IPS-15b (cell line): ENCODE results near the gene AOPEP.

ENCODE experiments used
- H3K27me3 ChIP-seq: one replicate; pipeline ENCODE4 v1.6.1; 2013; ENCODE audit warnings: low read length; ENCODE audit not compliant: control insufficient read depth, insufficient read depth
- H3K36me3 ChIP-seq: one replicate; pipeline ENCODE4 v1.6.1; 2013; ENCODE audit warnings: low read length; ENCODE audit not compliant: control insufficient read depth, insufficient read depth
- H3K4me1 ChIP-seq: one replicate; pipeline ENCODE4 v1.6.1; 2013; ENCODE audit warnings: mild to moderate bottlenecking, low read length; ENCODE audit not compliant: control insufficient read depth, insufficient read depth
- H3K4me3 ChIP-seq: one replicate; pipeline ENCODE4 v1.5.1; 2013; ENCODE audit warnings: low read depth, low read length
- H3K9ac ChIP-seq: one replicate; pipeline ENCODE4 v1.6.1; 2013; ENCODE audit warnings: low read depth, mild to moderate bottlenecking, low read length
- H3K9me3 ChIP-seq: one replicate; pipeline ENCODE4 v1.6.1; 2013; ENCODE audit warnings: mild to moderate bottlenecking, low read length; ENCODE audit not compliant: control insufficient read depth, insufficient read depth

AOPEP gene

DNA sequence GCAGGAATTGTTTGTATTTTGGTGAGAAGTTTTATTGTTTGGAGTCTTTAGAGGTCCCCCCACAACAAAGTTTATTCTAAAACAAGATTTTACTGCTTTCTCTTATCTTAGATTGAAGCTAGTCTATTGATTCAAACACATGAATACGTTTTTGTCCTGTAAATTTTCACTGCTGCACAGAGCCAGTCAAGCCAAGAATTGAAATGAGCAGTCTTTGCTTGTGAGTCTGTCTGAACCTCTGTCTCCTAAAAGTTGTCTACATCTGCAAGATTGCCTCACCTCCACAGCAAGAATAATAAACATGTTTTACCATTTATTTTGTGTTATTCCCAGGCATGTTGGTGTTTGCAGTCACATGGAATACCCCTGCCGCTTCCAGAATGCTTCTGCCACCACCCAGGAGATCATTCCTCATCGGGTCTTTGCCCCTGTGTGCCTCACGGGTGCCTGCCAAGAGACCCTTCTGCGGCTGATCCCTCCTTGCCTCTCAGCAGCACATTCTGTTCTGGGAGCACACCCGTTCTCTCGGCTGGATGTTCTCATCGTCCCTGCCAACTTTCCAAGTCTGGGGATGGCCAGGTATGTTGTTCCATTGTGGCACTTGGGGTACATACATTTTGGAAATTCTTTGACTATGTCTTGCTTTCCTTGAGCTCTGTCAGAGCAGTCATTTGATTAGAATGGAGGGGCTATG, 74.1 kb downstream of the AOPEP start:
- Histone ChIP-seq H3K9ac (no peak overlapping the region), H3K27me3 (no peaks in the 10 kb centered on the region), H3K4me1 (no peaks in the 10 kb centered on the region), H3K36me3 (peaks cover 3% of the 10 kb centered on the region), H3K4me3 (no peak overlapping the region), H3K9me3 (no peaks in the 10 kb centered on the region)

DNA sequence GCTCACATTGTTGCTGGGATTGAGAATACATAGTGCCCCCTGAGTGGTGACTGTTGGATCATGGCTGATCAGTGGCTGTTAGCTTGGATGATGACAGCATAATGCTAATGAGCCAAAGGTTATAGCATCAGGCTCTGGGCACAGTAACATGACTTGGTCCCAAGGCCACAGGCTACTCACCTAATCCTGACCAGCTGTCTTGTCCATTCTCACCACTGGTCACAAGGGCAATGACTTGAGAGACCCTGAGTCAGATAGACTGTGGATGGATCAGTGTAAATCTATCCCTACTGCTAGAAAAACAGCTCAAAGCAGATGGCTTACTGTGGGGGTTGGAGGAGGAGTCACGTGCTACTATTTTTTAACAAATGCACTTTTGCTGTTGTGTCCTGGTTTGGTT, 74.7 kb downstream of the AOPEP start:
- Histone ChIP-seq H3K9me3 (no peaks in the 10 kb centered on the region), H3K9ac (no peak overlapping the region), H3K36me3 (peaks cover 3% of the 10 kb centered on the region), H3K4me1 (no peaks in the 10 kb centered on the region), H3K27me3 (no peaks in the 10 kb centered on the region), H3K4me3 (no peak overlapping the region)

DNA sequence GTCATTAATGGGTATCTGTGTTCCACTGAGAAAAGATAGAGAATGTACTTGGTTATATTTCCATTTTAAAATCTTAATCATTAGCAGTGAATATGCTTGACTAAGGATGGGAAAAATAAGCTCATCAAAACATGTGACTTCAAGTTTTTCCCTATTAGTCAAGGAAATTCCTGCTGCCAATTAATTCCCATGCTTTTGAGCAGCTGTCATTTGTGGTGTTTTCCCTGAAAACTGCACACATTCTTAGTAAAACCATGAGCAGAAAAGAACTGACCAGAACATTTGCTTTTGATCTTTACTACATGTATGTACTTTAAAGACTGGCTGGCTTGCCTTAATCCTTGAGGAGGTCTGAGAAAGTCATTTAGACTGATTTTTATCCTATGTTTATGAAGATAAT, 75.2 kb downstream of the AOPEP start:
- no peaks in the 10 kb centered on the region for H3K9me3 ChIP-seq
- no peaks in the 10 kb centered on the region for H3K27me3 ChIP-seq
- no peak overlapping the region for H3K4me3 ChIP-seq
- no peak overlapping the region for H3K9ac ChIP-seq
- H3K36me3 ChIP-seq = peaks cover 3% of the 10 kb centered on the region
- H3K4me1 ChIP-seq = no peaks in the 10 kb centered on the region

DNA sequence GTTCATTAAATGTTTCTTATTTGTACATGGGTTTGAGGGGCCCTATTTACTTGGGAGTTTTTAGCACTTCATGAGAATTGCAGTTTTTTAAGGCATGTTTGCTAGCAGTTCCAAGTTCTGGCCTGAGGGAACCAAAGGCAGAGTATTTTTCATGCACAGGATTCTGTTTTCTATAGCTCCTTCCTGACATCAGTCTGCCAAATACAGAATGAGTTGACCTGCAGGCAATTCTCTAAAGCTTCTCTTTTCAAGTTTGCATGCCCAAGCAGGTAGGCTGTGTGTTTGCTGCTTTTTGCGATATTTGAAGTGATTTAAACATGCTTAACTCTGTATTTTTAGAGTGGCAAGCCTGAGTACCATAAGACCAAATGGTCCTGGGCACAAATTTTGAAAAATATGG, 75.8 kb downstream of the AOPEP start:
- H3K9me3 ChIP-seq = no peaks in the 10 kb centered on the region
- H3K4me3 ChIP-seq = no peak overlapping the region
- H3K27me3 ChIP-seq = no peaks in the 10 kb centered on the region
- no peak overlapping the region for H3K9ac ChIP-seq
- peaks cover 3% of the 10 kb centered on the region for H3K36me3 ChIP-seq
- no peaks in the 10 kb centered on the region for H3K4me1 ChIP-seq

DNA sequence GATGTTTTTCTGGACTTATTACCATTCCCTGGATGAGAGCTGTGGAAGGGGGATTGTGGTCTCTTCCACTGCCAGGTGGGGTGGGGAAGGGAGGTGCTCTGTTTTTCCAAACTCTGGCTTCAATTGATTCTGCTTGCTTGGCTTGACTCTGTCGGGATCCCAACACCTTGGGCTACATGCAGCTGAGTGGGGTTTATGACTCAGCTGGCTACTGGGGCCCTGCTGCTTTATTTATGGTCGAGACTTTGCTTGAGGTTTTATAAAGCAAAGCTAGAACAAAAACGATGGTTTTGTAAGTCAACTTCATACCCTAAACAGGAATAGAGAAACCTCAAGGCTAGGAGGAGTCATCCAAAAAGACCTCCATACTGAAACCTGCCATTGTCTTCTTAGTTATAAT, 76.3 kb downstream of the AOPEP start:
- no peaks in the 10 kb centered on the region for H3K27me3 ChIP-seq
- H3K9me3 ChIP-seq = no peaks in the 10 kb centered on the region
- peaks cover 3% of the 10 kb centered on the region for H3K36me3 ChIP-seq
- no peak overlapping the region for H3K4me3 ChIP-seq
- no peak overlapping the region for H3K9ac ChIP-seq
- H3K4me1 ChIP-seq = no peaks in the 10 kb centered on the region

DNA sequence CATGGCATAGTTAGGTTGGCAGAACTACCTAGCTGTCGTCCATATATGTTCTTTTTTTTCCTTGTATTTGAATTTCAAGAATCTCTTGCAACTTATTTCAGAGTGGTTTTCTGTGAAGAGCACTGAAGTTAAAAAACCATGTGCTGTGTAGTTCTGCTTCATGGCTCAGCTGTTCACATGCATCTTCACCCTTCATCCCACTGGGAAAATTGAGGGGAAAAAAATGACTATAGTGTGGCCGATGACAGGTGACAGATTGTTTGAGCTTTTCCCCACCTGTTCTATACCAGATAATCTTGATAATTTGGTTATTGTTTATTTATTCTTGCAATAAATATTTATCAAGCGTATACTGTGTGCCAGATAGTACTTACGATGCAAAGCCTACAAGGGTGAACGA, 77.8 kb downstream of the AOPEP start:
- H3K4me3 ChIP-seq = no peak overlapping the region
- H3K4me1 ChIP-seq = no peaks in the 10 kb centered on the region
- peaks cover 3% of the 10 kb centered on the region for H3K36me3 ChIP-seq
- no peaks in the 10 kb centered on the region for H3K27me3 ChIP-seq
- H3K9ac ChIP-seq = no peak overlapping the region
- H3K9me3 ChIP-seq = no peaks in the 10 kb centered on the region

DNA sequence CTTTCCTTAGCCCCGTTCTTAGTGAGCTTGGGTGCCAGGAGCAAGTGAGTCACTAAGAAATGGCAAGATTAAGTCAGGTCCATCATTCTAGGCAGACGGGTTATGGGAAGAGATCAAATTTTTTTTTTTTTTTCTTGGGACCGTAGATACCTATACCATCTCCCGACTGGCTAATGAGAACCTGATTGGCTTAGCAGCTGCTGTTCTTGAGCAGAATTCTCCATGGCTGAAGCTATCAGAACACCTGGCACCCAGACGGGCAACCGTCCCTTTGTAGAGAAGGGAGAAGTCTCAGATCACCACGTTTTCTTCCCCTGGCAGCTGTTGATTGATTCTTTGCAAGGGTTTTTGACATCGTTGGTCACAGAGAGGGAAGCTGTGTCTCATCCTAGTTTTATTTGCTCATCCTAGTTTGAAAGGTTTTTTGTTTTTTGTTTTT, 78.6 kb downstream of the AOPEP start:
- Histone ChIP-seq H3K4me3 (no peak overlapping the region), H3K9ac (no peak overlapping the region), H3K36me3 (peaks cover 3% of the 10 kb centered on the region), H3K9me3 (no peaks in the 10 kb centered on the region), H3K4me1 (no peaks in the 10 kb centered on the region), H3K27me3 (no peaks in the 10 kb centered on the region)

DNA sequence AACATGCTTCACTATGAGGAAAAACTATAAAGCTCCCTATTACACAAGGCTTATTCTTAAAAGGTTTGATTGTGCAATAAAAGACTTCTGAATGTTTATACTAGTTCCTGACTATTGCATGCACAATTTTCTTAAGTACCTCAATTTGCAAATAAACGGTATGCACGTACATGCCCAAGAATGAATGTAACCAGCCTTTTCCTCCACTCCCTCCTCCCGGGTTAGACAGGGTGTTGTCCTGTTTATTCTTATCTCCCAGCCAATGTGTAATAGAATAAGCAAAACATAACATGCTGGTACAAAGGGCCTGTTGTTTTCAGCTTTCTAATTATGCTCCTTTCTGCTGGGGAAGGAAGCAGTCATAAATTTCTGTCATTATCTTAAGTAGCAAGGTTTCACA, 79.1 kb downstream of the AOPEP start:
- H3K4me3 ChIP-seq = no peak overlapping the region
- no peak overlapping the region for H3K9ac ChIP-seq
- H3K36me3 ChIP-seq = peaks cover 3% of the 10 kb centered on the region
- no peaks in the 10 kb centered on the region for H3K27me3 ChIP-seq
- H3K9me3 ChIP-seq = no peaks in the 10 kb centered on the region
- no peaks in the 10 kb centered on the region for H3K4me1 ChIP-seq

DNA sequence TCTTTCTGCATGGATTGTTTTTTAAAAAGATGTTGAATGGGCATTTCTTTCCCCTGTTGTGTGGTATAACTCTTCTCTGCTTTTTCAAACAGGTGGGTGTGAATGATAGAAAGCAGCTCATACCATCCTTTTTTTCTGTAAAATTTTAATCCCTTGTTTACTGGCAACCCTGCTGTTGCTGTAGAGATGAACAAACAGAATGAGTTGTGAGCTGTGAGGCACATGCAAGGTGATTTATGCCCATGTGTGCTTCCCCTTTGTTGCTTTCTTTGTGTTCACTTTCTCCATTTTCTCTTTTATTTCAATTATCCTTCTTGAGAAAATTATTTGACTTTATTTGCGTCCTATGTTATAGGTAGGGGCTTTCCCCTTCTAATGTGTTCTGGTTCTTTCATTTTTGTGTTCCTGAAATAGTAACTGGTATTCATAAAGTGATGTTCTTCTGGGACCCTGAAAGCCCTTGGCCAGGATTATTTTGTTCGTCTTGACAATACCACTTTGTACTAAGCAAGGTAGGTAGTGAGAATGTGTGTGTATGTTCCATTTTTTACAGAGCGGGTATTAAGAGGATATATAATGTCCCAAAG, 79.9 kb downstream of the AOPEP start:
- H3K4me3 ChIP-seq = no peak overlapping the region
- no peaks in the 10 kb centered on the region for H3K27me3 ChIP-seq
- peaks cover under 1% of the 10 kb centered on the region for H3K36me3 ChIP-seq
- H3K9ac ChIP-seq = no peak overlapping the region
- H3K4me1 ChIP-seq = no peaks in the 10 kb centered on the region
- no peaks in the 10 kb centered on the region for H3K9me3 ChIP-seq

DNA sequence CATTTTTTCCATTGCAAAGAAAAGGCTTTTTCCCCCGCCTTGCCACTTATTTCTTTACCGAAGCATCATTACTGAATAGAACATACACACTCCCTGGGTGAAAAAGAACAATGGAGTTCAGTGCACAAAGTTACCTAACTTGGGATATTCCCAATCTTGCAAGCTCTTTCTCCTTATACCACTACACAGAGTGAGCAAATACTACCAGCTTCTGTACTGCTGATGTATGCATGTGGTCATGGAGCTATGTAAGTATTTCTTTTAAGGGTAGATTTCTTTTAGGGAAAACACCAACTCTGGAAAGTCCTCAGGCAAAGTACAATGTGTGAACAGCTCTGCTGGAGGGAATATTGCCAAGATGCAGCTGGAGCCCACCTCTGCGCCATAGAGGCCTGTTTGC, 81.1 kb downstream of the AOPEP start:
- Histone ChIP-seq H3K4me1 (no peaks in the 10 kb centered on the region), H3K36me3 (no peaks in the 10 kb centered on the region), H3K27me3 (no peaks in the 10 kb centered on the region), H3K4me3 (no peak overlapping the region), H3K9me3 (no peaks in the 10 kb centered on the region), H3K9ac (no peak overlapping the region)

DNA sequence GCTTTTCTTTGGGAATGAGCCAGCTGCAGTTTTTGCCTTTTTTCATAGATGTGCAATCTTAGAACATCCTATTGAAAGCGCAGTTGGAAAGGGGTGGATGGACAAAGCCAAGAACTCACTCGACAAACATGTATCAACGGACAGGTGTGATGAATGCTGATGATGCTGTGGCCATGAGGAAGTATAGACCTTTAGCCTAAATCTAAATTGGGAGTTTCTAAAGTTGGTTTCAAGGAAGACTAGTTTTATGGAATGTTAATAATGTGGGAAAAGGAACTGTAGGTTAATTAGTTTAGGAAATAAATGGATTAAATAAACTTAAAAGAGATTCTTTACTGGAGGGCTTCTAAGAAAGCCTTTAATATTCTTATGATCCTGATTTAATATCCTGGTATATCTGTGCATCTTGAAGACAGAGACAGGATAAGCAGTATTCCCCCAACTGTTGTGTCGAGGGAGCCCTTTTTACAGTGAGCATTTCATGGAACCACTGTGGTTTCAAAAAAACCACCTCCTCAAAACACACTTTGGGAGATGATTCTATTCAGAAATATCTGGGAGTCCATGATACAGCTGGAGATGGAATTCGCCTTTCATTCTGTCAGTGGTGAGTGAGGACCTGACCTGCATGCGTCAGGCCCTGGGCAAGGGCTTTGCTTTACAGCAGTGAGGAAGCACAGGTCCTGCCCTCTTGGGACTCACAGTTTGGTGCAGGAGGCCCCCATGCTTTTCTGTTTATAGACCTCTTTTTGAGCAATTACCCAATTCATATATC, 82.6 kb downstream of the AOPEP start:
- H3K9me3 ChIP-seq = no peaks in the 10 kb centered on the region
- no peaks in the 10 kb centered on the region for H3K27me3 ChIP-seq
- no peak overlapping the region for H3K9ac ChIP-seq
- no peaks in the 10 kb centered on the region for H3K4me1 ChIP-seq
- H3K36me3 ChIP-seq = no peaks in the 10 kb centered on the region
- H3K4me3 ChIP-seq = no peak overlapping the region

DNA sequence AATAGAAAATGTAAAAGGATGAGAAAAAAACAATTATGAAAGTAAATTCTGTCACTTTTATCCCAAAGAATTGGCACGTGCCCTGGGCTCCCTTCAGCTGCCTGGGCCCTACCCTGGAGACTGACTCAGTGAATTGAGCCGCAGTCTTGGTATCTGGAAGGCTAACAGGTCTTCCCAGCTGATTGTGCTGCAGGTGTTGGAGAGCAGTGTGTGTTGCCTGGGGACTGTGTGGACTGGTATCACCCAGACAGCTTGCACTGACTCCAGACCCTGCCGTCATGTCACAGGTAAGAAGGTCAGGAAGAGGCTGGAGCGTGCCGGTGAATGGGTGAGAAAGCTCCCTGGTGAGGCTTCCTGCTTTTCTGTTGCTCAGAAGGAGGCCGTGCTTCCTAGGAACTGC, 83.3 kb downstream of the AOPEP start:
- Histone ChIP-seq H3K36me3 (no peaks in the 10 kb centered on the region), H3K4me1 (no peaks in the 10 kb centered on the region), H3K4me3 (no peak overlapping the region), H3K9me3 (no peaks in the 10 kb centered on the region), H3K27me3 (no peaks in the 10 kb centered on the region), H3K9ac (no peak overlapping the region)
